GM12801 (cell line): ENCODE results near the gene CD302.

Source experiments
- CTCF ChIP-seq: IDR thresholded peaks from one replicate; pipeline ENCODE4 v1.5.1; 2011; ENCODE audit warnings: control low read depth; ENCODE audit not compliant: insufficient read length; ENCODE audit errors: extremely low read depth

The CD302 gene

DNA sequence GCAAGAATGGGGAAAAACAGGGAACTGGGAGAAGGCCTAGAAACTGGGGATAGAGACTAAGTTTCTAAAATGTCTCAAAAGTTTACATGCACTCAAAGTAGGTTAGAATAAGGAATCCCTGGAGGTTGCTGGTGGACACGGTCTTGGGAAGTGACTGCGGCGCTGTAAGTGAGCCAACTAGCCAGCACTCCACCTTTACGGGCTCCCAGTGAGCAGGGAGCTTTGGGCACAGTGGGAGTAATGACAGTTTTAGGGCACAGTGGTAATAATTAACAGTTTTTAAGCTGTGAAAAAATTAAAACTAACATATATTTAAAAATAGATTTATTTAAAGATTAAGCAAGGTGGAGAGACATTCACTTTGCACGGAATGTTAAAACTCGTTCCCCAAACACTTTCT is 20.9 kb upstream of the CD302 start:
- TF ChIP-seq CTCF: no peak

DNA sequence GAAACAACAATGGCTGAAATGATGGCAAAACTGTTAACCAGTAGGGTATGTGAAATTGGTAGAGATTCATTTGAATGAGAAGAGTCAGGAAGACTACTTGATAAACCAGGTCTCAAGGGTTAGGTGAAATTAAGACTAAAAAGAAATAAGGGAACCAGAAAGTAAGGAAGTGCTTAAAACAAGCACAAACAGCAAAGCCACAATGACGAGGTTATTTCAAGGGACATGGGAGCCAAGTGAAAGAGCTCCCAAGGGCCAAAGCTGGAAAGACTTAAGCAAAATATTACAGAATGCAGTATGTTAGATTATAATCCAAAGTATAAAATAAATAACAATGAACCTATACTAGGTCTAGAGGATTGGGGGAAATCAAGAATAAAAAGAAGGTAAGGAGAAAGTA is 19.3 kb upstream of the CD302 start:
- no peak for TF ChIP-seq CTCF

GRCh38 chr2:159811232-159811631 is 13.2 kb upstream of the CD302 start:
- TF ChIP-seq CTCF: no peak

DNA sequence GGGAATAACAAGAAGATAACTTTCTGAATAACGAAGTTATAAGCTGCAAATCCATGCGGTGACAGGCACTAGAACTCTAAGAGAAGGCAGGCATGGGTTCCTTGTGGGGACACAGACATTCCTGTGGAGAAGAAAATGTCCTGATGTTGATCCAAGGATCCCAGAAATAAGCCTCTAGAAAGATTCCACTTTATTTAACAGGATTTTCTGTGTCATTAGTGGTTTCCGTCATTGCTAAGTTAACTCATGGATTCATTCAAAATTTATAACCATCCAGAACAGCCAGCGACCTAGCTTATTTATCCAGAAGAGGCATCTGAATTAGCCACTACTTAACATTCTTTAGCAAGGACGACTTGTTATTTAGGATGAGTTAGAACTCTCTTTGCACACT is 10.0 kb upstream of the CD302 start:
- TF ChIP-seq CTCF: no peak

DNA sequence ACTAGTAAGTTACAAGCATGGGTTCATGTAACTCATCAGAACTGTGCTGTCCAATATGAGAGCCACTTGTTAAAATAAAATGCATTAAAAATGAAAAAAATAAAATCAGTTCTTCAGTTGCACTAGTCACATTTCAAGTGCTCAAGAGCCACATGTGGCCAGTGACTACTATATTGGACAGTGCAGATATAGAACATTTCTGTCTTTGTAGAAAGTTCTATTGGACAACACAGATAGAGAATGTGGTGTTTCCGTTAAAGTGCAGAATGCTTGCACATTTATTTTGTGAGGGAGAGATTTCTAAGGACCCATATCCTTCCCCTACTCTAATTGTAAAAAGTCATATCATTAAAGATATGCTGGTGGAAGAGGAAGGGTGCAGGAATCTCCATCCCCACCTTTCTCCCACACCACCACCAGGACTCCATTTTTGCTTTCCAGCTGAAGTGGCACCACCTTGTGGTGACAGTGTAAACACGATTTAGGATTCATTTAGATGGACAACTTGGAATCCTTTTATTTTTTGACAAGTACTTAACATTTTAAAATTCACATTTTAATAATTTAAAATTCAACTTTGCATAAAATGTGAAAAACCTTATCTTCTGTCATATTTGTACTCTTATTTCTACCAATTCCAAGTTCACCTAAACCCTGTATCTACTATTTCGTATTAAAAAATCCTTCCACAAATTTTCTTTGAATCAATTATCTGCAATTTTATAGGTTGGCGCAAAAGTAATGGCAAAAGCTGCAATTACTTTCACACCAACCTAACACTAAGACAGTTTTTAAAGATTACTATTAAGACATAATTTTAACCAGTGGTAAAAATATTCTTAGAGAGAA is 9.4 kb upstream of the CD302 start:
- TF ChIP-seq CTCF: no peak

DNA sequence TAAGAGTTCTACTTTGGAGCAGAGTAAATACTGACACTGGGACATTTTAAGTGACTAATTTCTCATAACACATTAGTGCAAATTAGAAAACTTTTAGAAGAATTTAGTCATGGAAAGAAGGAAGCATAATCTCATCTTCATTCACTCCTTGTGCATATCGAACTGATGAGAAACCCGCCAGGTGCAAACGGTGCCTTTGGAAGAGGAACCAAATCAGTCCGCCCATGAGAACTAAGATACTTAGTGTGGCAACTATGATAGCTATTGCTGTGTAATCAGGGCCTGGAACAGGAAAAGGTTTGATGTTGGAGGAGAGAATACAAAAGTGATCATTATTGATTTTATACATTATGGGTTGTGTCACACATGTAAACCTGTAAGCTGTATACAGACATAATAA is 6.9 kb upstream of the CD302 start:
- TF ChIP-seq CTCF: no peak

GRCh38 chr2:159803235-159803962 is 5.4 kb upstream of the CD302 start:
- TF ChIP-seq CTCF: no peak
